Mucosa of stomach (tissue), 1 donor: ENCODE results near the gene ASGR1.

ENCODE experiments used
- H3K27me3 ChIP-seq: one replicate; pipeline ENCODE4 v1.7.0; 2013; ENCODE audit warnings: mild to moderate bottlenecking, low read length; ENCODE audit not compliant: control insufficient read depth, insufficient read depth
- H3K36me3 ChIP-seq: one replicate; pipeline ENCODE4 v1.7.0; 2013; ENCODE audit warnings: low read length; ENCODE audit not compliant: control insufficient read depth, insufficient read depth
- H3K4me1 ChIP-seq: one replicate; pipeline ENCODE4 v1.7.0; 2013; ENCODE audit warnings: mild to moderate bottlenecking, low read length; ENCODE audit not compliant: control insufficient read depth, insufficient read depth
- H3K4me3 ChIP-seq: one replicate; pipeline ENCODE4 v1.7.0; 2013; ENCODE audit warnings: low read length
- H3K9ac ChIP-seq: one replicate; pipeline ENCODE4 v1.7.0; 2013; ENCODE audit warnings: mild to moderate bottlenecking, low read length, moderate library complexity
- H3K9me3 ChIP-seq: one replicate; pipeline ENCODE4 v1.7.0; 2013; ENCODE audit warnings: mild to moderate bottlenecking, low read length, moderate library complexity; ENCODE audit not compliant: control insufficient read depth
- donor health status: Pancreatic carcinoma.

The ASGR1 gene, protein sequence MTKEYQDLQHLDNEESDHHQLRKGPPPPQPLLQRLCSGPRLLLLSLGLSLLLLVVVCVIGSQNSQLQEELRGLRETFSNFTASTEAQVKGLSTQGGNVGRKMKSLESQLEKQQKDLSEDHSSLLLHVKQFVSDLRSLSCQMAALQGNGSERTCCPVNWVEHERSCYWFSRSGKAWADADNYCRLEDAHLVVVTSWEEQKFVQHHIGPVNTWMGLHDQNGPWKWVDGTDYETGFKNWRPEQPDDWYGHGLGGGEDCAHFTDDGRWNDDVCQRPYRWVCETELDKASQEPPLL

DNA sequence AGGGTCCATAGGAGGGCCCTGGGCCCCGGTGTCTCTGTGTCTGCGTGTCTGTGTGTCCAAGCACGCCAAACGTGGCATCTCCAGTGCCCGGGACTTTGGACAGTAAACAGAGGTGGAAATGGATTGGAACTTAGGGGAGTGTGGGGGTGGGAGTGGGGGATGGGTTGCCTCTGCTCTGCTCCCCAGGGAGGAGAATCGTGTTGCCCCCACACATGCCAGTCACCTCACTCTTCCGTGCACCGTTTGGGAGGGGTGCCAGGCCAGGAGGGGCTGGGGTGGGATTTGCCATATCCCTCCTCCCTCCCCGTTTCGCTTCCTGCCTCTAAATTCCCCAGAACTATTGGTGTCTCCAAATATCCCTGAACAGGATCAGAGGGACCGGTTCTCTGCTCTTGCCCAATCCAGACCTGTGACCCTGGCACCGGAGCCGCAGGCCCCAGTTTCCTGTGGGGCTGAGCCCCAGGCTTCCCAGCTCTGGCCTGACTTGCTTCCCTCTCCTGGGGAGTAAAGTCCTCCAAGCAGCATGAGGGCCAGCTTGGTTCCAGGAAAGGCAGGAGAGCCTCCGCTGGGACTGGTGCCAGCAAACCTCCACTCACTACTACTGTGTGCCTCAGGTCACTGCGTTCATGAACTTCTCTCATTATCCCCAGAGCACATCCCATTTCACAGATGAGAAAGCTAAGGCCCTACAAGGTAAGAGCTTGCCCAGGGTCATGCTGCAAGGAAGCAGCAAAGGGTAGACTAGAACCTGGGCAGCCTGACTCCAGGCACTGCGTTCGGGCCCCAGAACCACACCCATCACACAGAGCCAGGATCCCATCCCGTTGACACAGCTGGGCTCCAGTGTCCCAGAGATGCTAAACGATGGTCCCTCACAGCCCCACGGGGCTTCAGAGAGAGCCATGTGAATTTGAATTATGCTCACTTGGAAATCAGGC lies at the start of gene ASGR1:
ASGR1 (minus strand) TSS at position 54 of the 938 bp plus-strand sequence. CDS start 807 bp downstream, outside the sequence.
- peaks cover 16% of the 10 kb centered on the region for H3K4me1 ChIP-seq
- no peak within 1 kb of the TSS for H3K4me3 ChIP-seq
- H3K27me3 ChIP-seq = peaks cover 24% of the 10 kb centered on the region
- no peaks in the 10 kb centered on the region for H3K36me3 ChIP-seq
- H3K9ac ChIP-seq = no peak within 1 kb of the TSS
- H3K9me3 ChIP-seq = no peaks in the 10 kb centered on the region

DNA sequence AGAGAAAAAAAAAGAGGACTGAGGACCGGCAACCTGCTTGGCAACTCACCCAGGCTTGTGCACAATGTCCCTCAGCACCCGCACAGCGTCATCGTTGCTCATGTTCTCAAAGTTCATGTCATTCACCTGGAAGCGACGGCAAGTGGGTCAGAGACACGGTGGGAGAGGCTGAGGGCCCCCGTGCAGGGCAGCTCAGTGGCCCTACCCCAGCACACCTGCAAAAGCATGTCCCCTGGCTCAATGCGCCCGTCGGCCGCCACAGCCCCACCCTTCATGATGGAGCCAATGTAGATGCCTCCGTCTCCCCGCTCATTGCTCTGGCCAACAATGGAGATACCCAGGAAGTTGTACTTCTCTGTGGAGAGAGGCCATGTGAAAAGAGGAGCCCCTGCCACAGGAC lies 49.8 kb upstream of the ASGR1 start:
- Histone ChIP-seq H3K9ac (no peak overlapping the region), H3K36me3 (peaks cover 14% of the 10 kb centered on the region), H3K9me3 (no peaks in the 10 kb centered on the region), H3K4me1 (peaks cover 10% of the 10 kb centered on the region), H3K27me3 (no peaks in the 10 kb centered on the region), H3K4me3 (no peak overlapping the region)

DNA sequence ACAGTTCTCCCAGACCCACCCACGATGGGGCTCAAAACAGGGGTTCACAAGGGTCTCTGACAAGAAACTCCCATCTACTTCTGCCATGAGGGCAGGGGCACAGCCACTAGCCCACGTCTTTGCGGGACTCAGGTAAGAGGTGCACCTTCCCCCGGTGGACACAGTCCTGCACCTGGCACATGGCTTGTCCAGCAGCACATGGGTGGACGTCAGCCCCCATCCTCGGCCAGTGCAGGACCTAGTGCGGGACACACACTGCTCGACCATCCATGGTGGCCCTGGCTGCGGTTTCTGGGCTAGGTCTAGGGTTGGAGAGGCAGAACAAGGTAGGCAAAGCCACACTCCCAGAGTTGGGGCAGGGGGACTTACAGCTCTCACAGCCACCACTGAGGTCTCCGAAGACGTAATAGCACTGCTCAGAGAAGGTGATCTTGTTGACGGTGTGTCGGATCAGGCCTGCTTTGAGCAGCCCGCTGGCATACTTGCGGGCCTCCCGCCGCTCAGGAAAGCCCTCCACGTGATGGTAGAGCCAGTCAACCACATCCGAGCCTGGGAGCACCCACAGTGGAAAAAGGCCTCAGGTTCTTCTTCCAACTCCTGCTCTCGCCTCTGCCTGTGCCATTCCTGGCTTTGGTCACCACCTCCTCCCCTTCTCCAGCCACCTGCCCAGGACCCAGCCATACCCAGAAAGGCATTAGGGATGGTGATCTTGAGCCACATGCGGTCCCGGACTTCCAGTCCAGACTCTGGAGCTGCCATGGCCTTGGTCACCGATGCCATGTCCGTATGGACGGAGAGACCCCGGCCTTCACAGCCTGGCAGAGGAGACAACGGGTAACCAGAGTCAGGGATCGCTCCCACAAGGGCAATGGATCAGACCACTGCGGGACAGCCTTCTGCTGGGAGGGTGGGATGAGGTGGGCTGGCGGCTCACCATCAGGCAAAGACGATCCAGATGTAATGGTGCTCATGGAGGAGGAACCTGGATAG lies 47.8 kb upstream of the ASGR1 start:
- Histone ChIP-seq H3K36me3 (peaks cover 27% of the 10 kb centered on the region), H3K4me3 (no peak overlapping the region), H3K9ac (no peak overlapping the region), H3K27me3 (no peaks in the 10 kb centered on the region), H3K9me3 (no peaks in the 10 kb centered on the region), H3K4me1 (peaks cover 5% of the 10 kb centered on the region)

DNA sequence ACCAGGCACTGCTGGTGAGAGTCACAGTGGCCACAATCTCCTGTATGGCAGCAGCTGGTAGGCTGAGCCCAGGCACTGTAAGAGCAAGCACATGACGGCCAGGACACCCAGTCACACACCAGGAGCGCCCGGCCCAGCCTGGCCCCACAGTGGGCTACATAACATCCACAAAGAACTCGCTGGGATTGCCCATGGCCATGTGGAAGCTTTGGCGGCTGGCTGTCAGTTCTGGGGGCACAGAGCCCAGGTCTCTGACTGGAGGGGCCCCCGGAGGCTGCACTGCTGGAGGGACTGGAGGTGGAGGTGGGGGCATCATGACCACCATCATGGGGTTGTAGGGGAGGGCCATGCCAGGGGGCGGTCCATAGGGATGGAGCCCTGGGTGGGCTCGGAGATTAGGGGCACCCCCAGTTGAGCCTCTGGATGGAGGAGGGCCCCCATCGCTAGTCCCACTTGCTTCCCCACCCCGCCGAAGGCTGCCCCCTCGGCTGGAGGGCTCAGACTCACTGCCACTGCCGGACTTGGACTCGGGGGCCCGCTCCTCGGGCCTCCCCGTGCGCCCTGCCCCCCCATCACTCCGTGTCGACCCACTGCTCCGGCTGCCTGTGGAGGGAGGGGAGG lies 46.7 kb upstream of the ASGR1 start:
- Histone ChIP-seq H3K9me3 (no peaks in the 10 kb centered on the region), H3K4me3 (no peak overlapping the region), H3K27me3 (no peaks in the 10 kb centered on the region), H3K9ac (no peak overlapping the region), H3K36me3 (peaks cover 34% of the 10 kb centered on the region), H3K4me1 (peaks cover 16% of the 10 kb centered on the region)

DNA sequence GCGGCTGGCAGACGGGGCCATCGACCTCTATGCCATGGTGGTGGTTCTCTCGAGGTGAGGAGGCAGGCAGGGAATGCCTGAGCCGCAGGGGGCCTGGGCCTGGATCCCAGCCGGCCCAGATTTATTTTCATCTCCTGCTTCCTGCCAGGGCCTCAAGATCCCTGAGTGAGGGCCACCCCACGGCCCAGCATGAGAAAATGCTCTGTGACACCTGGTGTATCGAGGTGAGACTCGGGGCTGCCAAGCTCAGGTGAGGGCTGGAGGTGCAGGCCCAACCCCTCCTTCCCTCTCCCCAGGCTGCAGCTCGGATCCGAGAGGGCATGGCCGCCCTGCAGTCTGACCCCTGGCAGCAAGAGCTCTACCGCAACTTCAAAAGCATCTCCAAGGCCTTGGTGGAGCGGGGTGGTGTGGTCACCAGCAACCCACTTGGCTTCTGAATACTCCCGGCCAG lies 45.5 kb upstream of the ASGR1 start:
- Histone ChIP-seq H3K36me3 (peaks cover 34% of the 10 kb centered on the region), H3K9ac (no peak overlapping the region), H3K27me3 (no peaks in the 10 kb centered on the region), H3K4me3 (no peak overlapping the region), H3K4me1 (peaks cover 18% of the 10 kb centered on the region), H3K9me3 (no peaks in the 10 kb centered on the region)

DNA sequence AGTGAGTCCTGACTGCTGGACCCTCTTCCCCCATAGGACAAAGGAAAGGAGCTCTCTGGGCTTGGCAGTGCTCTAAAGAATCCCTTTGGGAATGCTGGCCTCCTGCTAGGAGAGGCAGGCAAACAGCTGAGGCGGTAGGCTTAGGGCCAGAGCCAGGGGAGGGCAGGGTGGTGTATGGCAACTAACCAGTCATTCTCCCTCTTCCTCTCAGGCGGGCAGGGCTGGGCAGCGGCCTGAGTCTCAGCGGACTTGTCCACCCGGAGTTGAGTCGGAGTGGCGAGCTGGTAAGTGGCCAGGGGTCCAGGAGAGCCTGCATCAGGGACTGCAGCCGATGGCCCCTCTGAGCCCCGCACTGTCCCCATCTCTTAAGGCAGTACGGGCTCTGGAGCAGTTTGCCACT lies 44.9 kb upstream of the ASGR1 start:
- Histone ChIP-seq H3K36me3 (peaks cover 34% of the 10 kb centered on the region), H3K27me3 (no peaks in the 10 kb centered on the region), H3K4me3 (no peak overlapping the region), H3K9me3 (no peaks in the 10 kb centered on the region), H3K9ac (no peak overlapping the region), H3K4me1 (peaks cover 22% of the 10 kb centered on the region)

DNA sequence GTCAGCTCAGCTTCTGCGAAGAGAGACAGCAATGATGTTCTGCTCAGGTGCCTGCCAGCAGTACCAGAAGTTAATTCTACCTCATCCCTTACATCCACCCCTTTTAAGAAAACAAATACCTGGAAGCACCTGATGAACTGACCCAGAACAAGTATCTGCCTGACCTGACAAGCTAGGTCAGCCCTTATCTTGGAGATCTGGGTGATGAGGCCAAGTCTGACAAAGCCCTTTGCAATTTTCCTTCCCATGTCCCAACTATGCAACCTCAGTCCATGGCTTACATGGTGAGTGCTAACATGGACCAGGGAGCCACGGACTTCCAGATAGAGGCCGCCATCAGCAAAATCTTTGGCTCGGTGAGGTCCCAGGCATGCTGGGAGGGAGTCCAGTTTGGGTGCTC lies 44.2 kb upstream of the ASGR1 start:
- Histone ChIP-seq H3K9ac (no peak overlapping the region), H3K9me3 (no peaks in the 10 kb centered on the region), H3K27me3 (no peaks in the 10 kb centered on the region), H3K4me1 (peaks cover 25% of the 10 kb centered on the region), H3K36me3 (peaks cover 26% of the 10 kb centered on the region), H3K4me3 (no peak overlapping the region)

DNA sequence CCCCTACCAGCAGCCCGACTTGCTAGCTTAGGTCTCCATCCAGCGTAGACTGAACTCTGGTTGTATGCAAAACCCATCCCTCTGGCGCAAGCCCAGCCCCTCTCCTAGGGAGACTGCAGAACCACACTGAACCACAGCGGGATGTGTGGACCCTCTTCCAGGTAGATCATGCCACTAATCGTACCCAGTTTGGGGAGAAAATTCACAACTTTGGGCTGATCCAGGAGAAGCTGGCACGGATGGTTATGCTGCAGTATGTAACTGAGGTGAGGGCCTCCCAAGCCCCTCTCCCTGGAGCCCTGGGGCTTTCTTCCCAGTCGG lies 43.8 kb upstream of the ASGR1 start:
- Histone ChIP-seq H3K4me1 (peaks cover 29% of the 10 kb centered on the region), H3K36me3 (peaks cover 24% of the 10 kb centered on the region), H3K9ac (no peak overlapping the region), H3K4me3 (no peak overlapping the region), H3K9me3 (no peaks in the 10 kb centered on the region), H3K27me3 (no peaks in the 10 kb centered on the region)

DNA sequence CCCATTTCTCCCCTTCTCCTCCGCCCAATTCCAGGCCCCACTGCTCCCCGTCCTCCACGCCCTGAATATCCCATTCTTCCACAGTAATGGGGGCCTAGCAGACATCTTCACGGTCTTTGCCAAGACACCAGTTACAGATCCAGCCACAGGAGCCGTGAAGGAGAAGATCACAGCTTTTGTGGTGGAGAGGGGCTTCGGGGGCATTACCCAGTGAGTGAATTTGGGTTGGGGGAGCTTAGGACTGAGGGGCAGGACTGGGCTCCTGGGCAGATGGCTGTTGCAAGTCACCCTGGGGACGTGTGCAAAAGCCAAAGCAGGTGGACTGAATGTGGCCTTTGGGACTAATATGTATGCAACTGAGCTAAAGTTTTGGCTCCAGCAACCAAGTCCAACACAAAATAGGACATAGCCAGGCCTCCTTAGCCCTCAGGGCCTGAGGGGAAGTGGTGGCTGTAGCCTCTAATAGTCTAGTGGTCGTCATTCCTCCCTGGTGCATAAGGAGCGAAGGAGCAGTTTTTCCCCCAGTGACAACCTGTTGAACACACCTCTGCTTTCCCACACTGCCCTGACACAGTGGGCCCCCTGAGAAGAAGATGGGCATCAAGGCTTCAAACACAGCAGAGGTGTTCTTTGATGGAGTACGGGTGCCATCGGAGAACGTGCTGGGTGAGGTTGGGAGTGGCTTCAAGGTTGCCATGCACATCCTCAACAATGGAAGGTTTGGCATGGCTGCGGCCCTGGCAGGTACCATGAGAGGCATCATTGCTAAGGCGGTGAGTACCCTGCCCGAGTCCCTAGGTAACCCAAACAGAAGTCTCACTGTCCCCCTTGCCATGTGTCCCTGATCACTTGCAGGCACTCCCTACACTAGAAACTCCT lies 43.2 kb upstream of the ASGR1 start:
- Histone ChIP-seq H3K4me1 (peaks cover 33% of the 10 kb centered on the region), H3K9ac (no peak overlapping the region), H3K27me3 (no peaks in the 10 kb centered on the region), H3K9me3 (no peaks in the 10 kb centered on the region), H3K36me3 (peaks cover 24% of the 10 kb centered on the region), H3K4me3 (no peak overlapping the region)

DNA sequence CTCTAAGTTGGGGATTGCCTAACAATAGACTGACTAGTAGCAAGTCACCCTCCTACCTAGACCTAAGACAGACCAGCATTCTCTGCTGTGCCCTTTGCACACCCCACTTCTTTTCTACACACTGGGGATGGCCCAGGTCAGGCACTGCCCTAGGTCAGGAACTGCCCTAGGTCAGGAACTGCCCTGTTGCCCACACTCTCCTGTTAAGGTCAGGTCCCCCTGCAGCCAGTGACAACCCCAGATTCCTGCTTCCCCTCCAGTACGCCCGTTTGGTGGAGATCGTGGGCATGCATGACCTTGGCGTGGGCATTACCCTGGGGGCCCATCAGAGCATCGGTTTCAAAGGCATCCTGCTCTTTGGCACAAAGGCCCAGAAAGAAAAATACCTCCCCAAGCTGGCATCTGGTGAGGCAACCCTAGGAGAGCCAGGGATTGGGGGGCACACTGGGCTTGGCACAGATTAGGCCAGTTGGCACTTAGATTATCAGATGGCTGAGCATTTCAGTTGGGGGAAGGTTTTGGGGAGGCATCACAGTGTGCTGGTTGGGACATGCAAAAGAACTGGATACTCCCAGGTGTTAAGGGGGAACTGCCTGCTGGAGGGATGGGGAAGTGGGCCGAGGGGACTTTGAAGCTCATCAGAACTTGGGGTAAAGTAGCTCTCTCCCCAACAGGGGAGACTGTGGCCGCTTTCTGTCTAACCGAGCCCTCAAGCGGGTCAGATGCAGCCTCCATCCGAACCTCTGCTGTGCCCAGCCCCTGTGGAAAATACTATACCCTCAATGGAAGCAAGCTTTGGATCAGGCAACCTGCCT lies 42.3 kb upstream of the ASGR1 start:
- Histone ChIP-seq H3K9ac (peak overlapping the region; percentile 87), H3K27me3 (no peaks in the 10 kb centered on the region), H3K36me3 (peaks cover 24% of the 10 kb centered on the region), H3K4me1 (peaks cover 33% of the 10 kb centered on the region), H3K9me3 (no peaks in the 10 kb centered on the region), H3K4me3 (no peak overlapping the region)
